GM12872 (cell line): ENCODE results near the gene EPN1.
A peak's percentile ranks its signal among the peaks of the same experiment; 100 is the strongest.

Experiments used
- CTCF ChIP-seq: IDR thresholded peaks from 3 replicates; pipeline ENCODE4 v1.5.1; 2011; ENCODE audit warnings: low read depth, mild to moderate bottlenecking, low read length, moderate library complexity; ENCODE audit not compliant: insufficient read depth

Gene EPN1

GRCh38 chr19:55676383-55676782, 1.4 kb downstream of the EPN1 start:
- no peak for TF ChIP-seq CTCF

DNA sequence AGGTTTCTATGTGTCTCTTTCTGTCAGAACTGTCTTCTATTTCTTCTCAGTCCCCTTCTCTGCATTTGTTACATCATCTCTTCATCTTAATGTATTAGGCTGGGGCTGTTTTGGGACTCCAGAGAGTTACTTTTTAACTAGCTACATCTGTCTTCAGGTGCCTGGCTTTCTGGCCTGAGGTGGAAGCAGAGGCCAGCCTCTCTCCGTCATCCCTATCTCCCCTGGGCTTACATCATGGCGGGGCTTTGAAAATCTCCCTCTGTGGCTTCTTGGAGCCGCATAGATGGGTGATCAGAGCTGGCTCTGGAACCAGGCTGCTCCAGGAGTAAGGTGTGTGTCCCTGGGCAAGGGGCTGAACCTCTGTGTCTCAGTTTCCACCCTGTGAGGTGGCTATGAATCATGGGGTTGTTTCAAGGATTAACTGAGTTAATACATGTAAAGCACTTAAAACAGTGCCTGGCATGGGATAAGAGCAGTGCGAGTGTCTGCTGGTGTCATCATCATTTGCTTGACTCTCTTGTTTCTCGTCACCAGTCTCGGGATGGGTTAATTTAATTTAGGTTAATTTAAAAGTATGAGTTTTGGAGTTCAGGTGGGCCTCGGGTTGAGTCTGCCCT, 2.0 kb downstream of the EPN1 start:
- no peak for TF ChIP-seq CTCF

DNA sequence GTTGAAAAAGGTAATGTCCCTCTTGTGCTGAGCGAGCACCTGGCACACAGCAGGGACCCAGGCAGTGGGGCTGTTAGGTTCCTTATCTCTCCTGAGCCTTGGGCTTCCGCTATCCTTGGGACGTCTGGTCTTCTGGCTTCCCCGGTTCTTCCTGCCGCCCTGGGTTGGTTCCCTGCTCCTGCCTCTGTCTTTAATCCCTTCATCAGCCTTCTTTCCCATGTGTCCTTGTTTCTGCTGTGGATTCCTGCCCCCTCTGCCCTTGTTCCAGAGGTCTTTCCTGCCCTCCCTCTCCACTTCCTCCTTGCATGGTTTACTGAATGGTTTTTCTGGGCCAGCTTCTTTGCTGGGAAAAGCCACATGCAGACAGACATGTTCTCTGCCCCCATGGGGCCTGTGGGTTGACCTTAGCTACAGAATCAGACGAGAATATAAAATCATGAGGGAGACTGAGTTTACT, 2.6 kb downstream of the EPN1 start:
- no peak for TF ChIP-seq CTCF

DNA sequence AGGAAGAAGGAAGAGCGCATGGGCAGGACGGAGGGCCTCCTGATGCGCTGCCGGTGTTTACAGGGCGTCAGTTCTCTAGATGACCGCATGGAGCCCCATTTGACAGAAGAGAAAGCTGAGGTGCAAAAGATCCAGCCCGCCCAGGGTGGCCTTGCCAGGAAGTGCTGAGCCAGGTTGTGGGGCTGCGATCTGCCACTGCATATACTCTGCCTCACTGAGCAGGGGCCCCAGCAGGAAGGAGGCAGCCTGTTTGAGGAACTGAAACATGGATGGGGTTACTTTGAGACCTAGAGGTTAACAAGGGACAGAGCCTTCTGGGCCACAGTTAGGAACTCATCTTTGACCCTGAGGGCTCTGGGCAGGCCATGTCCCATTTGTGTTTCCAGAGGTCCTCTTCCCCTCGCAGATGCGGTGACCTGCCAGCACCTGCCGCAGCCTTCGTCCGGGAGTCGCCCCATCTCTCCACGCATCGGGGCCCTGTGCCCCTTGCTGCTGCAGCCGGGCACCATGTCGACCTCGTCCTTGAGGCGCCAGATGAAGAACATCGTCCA, 3.2 kb downstream of the EPN1 start:
- TF ChIP-seq CTCF, result peak; percentile 63

- no peak for TF ChIP-seq CTCF
Measured at GRCh38 chr19:55679343-55680257, 4.6 kb downstream of the EPN1 start.

DNA sequence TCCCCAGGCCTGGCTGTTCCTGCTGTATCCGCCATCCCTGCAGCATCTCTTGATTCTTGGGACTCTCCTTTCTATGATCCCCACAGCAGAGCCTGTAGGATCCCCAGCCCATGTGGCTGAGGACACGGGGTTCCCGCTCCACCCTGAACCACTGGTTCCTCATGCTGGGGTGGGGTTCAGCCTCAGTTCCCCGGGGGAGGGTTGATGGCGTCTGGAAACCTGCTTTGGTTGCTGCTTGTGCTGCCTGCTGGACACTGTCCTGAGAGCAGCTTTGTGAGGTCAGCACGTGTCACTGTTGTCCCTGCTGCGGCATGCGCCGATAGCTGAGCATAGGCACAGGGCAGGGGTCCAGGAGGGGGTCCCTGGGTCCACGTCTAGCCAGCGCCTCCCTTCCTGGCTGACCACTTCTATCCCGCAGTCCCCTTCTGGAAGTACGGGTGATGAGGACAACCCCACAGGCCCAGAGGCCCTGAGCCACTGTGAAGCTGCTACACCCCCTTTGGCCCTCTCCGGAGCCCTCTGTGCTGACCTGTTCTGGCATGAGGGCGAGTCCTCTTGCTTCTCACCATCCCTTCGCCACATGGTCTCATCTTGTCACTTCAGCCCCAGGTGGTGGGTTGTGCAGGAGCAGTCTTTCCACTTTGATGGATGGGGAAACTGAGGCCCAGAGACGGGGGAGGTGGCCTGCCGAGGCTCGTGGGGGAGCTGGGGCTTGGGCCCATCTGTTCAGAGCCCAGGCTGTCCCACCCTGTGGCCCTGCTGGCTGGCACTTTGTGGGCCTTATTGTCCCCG, 5.5 kb downstream of the EPN1 start:
- TF ChIP-seq CTCF, result no peak
